Central memory CD4-positive, alpha-beta T cell (primary cell): ENCODE measurements around the gene ACTN4.

ENCODE experiments used
- DNase-seq: peaks from one replicate; pipeline ENCODE4 v3.0.0; 2022

The ACTN4 gene

DNA sequence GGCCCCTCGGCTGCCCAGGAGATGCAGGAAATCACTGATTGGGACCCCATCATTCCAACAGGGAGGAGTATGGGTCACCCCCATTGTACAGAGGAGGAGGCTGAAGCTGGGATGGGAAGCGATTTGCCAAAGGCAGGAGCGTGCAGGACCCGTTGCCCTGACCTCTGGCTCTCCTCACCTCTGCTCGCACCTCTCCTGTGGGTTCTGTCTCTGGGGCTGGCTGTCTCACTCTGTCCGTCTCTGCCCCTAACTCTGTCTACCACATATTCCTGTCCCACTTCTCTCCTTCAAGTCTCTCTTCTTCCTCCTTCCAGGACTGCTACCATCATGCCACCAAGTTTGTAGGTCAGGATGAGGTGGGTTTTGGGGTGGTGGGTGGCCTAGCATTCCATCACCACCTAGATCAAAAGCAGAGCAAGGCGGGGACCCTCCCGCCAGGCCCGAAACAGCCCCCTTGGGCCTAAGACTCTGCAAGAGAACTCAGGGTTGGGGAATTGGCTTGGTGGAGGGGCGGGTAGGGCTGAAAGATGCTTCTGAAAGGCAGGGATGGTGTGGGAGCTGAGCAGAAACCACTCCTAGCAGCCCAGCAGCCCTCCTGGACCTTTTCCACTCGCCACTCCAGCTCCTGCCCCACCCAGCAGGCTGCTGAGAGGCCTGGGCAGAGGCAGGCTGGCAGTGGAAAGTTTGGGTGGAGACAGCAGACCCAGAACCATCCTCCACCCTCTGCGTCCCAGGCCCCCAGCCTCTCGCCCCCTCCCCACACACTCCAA lies 126.9 kb downstream of the ACTN4 start:
- no peak for DNase-seq

DNA sequence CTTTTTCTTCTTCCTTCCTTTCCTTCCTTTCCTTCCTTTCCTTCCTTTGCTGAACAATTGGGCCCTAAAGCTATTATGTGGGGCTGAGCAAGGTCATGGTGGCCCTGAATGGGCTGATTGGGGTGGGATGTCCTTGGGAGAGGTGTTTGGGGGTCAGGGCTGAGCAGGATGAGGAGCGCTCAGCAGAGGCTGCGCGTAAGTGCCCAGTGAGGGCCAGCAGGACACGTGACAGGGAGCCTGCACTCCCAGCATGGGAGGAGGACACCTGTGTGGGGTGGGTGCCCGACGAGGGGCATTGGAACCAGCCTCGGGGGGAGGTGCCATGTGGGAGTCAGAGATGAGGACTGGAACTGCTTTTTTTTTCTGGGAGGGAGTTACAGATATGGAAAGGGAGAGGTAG lies 131.3 kb downstream of the ACTN4 start:
- no peak for DNase-seq

DNA sequence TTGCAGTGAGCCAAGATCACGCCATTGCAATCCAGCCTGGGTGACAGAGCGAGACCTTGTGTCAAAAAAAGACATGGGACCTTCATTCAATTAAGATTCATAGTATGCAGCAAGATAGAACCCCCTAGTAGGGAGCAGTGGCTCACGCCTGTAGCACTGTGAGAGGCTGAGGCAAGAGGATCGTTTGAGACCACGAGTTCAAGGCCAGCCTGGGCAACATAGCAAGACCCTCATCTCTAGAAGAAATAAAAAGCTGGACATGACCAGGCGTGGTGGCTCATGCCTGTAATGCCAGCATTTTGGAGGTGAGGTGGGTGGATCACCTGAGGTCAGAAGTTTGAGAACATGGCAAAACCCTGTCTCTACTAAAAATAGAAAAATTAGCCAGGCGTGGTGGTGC lies 133.0 kb downstream of the ACTN4 start:
- no peak for DNase-seq

DNA sequence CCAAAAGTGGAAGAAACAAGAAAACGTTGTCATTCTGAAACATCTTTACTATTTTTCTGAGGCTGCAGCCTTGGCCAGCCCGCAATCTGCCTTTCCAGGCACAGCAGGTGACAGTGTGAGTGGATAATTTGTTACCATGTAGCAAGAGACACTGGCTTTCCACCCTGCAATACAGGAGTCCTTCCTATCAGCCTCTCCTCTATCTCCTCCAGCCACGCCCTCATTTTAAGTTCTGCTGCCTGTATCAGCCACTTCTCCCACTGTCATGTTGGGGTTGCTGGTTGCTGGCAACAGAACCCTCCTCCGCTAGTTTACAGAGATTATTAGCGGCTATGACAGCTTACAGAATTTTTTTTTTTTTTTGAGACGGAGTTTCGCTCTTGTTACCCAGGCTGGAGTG lies 133.6 kb downstream of the ACTN4 start:
- DNase-seq: no peak
